ENCODE measurements around the gene DES.
A peak's percentile ranks its signal among the peaks of the same experiment; 100 is the strongest.

Gene DES

DNA sequence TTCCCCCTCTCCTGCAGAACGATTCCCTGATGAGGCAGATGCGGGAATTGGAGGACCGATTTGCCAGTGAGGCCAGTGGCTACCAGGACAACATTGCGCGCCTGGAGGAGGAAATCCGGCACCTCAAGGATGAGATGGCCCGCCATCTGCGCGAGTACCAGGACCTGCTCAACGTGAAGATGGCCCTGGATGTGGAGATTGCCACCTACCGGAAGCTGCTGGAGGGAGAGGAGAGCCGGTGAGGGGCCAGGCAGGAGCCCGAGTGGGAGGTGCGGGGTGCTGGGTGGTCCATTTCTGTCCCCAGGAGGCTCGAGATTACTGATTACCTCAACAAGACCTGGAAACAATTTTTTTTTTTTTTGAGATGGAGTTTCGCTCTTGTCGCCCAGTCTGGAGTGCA lies 3.1 kb downstream of the DES start:
- no peak for DNase-seq

DNA sequence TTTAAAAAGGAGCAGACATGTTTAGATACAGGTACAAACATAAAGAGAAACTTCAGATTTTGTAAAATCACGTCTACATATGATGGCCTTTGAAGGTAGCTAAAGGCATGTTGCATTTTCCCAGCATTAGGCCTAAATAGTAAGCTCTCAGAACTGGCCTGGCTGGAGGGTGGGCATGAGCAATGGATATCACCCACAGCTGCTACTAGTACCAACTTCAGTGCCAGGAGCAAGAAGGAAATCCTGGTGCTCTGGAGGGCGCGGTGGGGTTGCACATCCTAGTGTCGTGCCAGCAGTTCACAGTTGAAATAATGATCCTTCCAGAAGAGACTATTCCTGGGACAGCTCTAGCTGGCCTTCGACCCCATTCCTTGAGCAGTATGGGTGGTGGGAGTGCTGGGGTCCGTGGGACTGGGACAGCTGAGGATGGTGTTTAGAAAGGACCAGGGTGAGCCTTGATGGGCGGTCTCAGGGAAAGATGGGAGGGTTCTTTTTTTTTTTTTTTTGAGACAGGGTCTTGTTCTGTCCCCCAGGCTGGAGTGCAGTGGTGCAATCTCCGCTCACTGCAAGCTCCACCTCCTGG lies 4.9 kb downstream of the DES start:
- DNase-seq = no peak

DNA sequence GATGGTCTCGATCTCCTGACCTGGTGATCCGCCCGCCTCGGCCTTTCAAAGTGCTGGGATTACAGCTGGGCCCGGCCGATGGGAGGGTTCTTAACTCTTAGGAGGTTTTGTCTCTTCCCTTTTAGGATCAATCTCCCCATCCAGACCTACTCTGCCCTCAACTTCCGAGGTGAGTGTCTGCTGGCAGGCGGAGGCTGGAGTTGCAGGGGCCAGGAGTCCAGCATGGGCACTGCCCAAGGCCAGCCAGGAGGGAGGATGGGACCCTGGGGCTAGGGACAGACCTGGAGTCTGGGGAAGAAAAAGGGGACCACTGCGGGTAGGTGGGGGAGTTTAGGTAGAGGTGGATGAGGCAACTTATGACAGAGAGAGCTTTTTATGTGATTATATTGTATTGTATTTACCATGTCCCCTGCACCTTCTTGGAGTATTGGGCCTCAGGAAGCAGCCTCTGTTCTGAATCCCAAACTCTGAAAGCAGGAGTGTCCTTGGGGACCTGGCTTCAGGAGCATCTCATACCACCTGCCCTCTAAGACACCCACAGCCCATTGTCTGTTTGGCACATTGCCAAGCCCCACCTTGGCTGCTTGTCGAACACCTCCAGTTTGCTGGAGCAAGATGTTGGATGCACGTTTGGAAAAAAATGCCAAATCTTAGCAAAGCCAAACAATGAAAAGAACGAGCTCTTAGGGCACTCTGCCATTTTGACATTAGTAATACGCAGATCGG lies 5.6 kb downstream of the DES start:
- DNase-seq = no peak

DNA sequence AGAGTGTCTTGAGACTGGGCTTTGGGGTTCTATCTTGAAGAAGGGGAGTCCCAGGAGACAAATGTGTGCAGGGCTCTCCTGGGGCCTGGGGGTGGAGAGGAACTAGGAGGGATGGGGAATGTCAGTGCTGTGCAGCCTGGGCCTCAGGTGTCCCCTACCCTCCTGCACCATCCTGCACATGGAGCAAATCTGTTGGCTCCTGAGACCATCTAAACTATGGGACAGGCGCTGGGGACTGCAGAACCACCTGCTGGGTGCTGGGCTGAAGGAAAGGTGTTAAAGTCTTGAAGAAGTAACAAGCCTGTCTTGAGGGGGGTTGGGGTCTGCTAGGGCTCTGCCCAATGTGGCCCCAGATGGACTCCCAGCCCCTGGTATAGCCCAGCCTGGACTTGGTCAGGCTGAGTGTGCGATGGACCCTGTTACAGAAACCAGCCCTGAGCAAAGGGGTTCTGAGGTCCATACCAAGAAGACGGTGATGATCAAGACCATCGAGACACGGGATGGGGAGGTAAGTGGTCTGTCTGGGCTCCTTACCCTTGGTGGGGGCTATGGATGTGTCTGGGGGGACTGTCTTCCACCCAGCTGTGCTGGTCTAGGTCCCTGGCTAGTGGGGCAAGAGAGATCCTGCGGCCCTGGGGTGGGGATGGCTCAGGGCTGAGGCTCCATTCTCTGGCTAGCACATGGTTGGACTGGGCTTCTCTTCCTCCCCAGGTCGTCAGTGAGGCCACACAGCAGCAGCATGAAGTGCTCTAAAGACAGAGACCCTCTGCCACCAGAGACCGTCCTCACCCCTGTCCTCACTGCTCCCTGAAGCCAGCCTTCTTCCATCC lies 7.3 kb downstream of the DES start:
- no peak for DNase-seq

DNA sequence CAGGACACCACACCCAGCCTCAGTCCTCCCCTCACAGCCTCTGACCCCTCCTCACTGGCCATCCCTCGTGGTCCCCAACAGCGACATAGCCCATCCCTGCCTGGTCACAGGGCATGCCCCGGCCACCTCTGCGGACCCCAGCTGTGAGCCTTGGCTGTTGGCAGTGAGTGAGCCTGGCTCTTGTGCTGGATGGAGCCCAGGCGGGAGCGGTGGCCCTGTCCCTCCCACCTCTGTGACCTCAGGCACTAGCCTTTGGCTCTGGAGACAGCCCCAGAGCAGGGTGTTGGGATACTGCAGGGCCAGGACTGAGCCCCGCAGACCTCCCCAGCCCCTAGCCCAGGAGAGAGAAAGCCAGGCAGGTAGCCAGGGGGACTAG lies 7.9 kb downstream of the DES start:
- DNase-seq = no peak

DNA sequence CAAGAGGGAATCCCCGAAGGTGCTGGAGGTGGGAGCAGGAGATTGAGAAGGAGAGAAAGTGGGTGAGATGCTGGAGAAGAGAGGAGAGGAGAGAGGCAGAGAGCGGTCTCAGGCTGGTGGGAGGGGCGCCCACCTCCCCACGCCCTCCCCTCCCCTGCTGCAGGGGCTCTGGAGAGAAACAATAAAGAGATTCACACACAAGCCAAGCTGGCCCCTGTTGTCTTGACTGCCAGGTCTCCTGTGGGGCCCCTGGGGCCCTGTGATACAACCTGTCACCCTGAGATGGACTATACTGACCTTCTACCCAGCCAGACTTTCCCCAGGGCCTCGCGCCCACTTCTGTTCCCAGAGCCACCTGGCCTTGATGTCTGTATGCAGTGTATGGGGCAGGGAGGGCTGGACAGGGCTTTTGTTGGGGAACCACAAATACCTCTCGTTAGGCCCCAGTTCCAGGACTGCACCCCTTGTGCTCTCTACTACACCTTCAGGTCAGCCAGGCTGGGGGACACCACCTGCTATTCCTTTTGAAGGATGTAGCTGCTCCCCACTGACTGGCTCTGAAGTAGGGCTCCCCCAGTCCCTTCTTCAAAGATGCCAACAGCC lies 8.5 kb downstream of the DES start:
- no peak for DNase-seq

DNA sequence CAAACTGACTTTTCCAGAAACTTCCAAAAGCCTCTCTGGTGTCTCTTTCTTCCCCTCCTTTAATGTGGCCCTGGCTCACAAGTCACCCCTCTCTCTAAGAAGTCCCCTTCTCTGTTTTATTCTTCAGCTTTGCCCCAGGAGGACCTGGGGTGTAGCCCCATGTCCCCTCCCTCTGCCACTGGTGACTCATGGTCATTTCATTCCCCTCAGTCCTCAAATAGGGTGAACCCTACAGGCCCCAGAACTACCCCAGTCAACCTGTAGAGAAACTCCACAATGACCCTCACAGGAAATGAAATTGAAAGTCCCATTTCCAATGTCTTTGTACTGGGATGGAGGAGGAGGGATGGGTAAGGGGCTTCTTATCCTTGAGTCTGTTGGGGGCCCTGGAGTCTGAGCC lies 10.3 kb downstream of the DES start:
- no peak for DNase-seq

DNA sequence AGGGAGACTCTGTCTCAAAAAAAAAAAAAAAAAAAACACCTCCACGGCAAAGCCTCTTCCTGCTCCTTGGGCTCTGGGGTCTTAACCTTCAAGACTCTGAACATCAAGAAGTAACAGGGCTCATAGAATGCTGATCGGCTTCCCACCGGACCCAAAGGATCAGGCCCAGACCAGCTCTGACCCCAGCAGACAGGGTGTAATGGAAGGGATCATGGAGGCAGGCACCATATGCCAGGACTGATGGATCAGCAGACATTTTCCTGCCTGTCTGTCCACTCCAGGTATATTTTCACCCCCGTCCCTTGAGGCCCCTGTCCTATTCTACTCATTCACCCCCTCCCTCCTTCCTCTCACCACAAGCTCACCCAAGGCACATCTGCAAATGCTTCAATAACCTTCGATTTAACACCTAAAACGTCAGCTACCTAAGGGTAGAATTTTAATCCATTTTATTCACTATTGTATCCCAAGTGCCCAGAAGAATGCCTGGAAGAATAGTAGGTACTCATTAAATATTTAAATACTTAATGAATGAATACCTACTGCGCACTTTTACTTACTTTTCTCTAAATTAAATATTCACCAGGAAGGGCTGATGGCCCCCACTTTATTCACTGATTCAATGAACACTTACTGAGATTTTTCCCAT lies 11.9 kb downstream of the DES start:
- DNase-seq = no peak

DNA sequence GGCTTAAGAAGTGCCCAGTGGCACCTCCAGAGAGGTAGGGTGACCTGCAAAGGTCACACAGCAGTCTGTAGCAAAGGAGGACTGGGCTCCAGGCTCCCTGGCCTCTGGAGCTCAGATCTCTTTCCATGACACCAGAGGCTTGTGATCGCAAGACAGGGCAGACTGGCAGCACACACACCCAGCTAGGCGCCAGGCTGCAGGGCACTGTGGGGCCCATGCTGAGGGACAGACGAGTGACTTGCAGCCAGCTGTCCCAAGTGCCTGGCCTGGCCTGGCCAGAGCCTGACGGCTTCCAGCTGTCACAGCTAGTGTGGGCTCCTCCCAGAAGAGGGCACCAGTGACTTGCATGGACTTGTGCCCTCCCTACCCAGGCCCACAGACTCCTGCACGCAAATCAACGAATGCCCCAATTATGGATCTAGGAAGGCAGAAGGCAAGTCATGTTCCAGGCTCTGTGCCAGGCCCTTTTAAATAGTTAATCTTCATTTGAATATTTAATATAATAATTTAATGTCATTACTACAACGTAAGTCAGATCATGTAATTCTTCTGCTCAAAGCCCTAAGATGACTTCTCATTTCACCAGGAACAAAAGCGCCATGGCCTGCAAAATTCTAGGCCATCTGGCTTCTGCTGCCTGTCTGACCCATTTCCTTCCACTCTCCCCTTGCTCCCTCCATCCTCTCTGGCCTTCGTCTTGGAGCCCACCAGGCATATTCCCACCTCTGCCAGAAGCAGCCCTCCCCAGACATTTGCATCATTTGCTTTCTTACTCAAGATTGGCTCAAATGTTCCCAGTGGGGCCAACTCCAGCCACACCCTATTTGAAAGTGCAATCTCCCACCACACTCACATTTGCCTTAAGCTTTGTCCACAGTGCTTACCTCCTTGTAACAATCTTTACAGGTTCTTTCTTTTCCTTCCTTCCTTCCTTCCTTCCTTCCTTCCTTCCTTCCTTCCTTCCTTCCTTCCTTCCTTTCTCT lies 12.7 kb downstream of the DES start:
- DNase-seq = no peak

DNA sequence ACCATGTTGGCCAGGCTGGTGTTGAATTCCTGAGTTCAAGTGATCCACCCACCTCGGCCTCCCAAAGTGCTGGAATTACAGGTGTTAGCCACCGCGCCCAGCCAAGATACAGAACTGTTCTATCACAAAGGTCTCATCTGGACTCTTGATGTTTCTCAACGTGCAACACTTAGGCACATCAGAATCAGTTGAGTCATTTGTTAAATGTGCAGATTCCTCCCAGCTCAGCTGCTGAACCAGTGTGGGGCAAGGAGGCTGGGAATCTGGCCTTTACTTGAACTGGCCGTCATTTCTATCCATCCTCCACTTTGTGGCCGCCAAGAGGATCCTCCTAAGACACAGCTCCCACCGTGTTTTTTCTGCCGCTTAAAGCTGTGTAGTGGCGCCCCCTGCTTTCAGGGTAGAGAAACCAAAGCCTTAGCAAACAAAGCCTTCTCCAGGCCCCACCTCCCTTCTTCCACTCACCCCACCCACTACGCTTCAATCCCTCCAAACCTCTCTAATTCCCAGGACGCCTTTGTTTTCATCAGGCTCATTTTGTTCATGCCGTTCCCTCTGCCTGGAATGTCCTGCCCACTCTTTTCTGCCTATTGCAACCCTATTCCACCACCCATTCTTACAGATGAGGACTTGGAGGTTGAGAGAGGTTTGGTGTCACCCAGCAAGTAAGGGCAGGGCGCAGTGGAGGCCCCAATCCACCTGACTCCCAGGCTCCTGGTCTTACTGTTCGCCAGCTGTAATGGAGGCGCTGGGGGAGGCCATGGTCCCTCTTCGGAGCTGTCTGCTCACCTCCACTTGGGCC lies 15.7 kb downstream of the DES start:
- DNase-seq = peak; percentile 39

DNA sequence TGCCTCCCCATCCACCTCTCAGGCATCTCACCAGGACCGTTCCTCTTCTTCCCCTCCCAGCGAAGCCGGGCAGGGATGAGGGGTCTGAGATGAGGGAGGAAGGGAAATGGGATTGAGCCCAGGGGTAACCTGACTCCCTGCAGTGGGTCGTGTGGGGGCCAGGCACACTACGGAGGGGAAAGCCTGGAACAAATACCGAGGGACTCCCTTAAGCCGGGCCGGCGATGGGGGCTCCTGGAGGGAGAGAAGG lies 16.2 kb downstream of the DES start:
- no peak for DNase-seq

DNA sequence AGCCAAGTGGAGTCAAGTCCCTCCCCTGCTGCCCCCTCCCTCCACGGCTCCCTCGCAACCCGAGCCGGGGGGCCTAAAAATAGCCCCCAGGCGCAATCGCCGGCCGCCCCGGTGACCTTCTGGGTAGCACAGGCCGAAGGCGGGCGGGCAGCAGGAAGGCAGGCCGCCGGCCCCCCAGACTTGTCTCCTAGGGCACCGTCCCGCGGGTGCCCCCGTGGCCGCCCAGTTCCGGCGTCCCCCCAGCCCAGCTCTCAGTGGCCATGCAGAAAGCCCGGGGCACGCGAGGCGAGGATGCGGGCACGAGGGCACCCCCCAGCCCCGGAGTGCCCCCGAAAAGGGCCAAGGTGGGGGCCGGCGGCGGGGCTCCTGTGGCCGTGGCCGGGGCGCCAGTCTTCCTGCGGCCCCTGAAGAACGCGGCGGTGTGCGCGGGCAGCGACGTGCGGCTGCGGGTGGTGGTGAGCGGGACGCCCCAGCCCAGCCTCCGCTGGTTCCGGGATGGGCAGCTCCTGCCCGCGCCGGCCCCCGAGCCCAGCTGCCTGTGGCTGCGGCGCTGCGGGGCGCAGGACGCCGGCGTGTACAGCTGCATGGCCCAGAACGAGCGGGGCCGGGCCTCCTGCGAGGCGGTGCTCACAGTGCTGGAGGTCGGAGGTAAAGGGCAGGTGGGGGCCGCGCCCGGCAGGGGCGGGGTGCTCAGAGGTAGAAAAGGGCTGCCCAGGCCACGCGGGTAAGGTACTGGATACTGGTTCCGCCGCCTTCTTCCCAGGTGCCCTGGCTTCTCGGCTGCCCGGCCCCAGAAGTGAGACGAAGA lies 16.7 kb downstream of the DES start, which contains the start of gene SPEG:
Gene SPEG, plus strand, starts transcription at position 126 of the 808 bp plus-strand sequence. Its CDS starts 135 bp downstream, at position 261.
- DNase-seq = no peak

DNA sequence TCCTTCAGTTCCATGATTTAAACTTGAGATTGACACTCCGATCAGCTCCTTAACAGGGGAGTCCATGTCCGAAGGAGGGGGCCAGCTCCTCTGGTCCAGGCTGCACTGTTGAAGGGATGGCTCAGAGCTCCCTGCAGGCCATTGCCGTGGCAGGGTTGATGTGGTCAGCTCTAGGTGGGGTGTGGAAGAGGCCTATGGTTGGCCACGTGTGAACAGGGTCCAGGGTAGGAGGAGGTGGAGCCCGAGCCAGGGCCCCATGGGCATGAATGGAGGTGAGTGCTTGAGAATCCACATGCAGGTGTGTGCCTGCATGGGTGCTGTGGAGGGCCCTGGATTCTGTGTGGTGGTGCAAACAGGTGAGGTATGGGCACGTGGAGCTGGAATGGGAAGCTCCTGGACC lies 17.5 kb downstream of the DES start:
- DNase-seq = no peak

DNA sequence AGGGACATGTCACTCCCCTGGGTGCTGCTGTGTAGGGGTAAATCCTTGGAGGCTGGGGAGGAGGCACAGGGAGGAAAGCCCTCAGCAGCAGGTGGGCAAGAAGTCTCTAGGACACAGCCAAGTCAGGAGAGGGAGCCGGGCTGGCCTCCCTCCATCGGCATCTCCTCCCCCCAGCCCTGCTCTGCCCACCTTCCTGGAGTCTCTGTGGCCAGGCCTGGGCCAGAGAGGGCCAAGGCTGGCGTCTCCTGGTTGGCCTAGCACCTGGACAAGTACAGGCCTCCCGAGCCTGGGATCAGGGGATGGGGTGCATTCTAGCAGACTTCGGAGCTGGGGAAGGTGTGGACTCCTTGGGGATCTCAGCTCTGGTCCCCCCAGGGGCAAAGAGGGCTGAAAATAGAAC lies 18.3 kb downstream of the DES start:
- no peak for DNase-seq

DNA sequence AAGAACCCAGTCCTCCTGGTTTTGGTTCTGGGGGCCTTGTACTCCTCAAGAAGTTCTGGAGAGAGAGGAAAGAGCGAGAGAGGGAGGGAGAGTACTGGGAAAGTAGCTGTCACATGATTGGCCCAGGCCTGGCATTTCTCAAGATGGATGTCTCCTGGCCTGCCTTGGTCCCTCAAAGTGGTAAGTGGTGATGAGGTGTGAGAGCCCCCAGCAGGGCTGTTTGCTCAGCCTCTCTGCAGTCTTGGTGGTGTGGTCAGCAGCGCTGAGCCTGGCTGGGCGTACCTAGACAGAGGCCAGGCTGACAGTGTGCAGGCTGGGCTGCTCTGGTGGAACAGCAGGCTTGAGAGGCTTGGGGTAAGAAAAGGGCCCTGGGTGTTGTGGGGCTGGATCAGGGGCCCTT lies 19.0 kb downstream of the DES start:
- no peak for DNase-seq

DNA sequence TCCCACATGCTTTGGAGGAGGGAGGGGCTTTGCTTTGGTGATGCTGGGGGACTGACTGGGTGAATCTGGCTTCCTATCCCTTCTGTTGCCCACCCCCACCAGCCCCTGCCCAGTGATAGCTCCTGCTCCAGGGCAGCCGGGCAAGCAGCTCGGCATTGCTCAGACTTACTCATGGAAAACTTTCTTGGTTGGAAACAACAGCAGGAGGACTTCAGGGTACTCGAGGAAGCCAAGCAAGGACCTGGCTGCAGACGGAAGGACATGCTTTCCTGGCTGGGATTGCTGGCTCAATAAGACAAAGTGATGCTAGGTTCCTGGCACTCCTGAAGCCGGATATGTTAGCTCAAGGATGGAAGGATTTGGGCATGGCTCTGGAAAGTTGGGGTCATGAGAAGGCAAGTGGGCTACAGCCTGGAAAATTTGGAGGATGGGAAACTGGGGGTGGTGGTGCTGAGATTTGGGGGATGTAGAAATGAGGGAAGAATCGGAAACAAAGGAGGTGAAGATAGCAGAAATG lies 19.6 kb downstream of the DES start:
- no peak for DNase-seq

DNA sequence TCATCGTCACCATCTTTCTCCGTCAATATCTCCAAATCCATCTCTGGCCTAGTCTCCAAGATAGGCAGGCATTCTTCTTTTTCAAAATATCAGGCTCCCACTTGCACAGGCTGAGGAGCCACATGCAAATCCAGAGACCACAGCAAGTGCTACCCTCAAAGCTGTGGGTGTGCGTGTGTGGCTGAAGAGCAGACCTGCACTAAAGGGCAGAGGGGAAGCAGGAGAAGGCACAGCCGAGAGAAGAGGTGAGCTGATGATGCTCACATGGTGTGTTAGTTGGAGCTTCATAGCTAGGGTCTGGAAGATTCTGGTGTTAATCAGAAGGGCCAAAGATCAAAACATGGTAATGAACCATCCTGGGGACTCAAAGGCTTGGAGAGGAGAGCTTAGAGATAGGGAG lies 20.3 kb downstream of the DES start:
- no peak for DNase-seq

DNA sequence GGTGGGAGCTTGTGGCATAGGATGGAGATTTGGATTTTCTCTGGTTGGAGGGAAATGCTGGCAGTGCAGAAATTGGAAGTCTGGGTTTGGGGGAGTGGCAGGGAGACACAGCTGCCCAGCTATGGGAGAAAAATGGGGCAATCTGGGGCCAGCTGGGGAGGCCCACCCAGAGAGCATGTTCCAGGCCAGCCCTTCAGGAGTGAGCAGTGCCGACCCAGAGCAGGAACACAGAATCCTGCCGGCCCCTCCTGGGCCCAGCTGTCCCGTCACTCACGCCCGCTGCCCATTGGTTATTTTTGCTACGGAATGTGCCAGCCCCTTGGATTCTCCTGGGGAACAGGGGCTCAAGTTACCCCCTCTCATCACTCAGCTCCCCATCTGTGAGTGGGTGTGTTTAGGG lies 21.3 kb downstream of the DES start:
- DNase-seq = no peak

DNA sequence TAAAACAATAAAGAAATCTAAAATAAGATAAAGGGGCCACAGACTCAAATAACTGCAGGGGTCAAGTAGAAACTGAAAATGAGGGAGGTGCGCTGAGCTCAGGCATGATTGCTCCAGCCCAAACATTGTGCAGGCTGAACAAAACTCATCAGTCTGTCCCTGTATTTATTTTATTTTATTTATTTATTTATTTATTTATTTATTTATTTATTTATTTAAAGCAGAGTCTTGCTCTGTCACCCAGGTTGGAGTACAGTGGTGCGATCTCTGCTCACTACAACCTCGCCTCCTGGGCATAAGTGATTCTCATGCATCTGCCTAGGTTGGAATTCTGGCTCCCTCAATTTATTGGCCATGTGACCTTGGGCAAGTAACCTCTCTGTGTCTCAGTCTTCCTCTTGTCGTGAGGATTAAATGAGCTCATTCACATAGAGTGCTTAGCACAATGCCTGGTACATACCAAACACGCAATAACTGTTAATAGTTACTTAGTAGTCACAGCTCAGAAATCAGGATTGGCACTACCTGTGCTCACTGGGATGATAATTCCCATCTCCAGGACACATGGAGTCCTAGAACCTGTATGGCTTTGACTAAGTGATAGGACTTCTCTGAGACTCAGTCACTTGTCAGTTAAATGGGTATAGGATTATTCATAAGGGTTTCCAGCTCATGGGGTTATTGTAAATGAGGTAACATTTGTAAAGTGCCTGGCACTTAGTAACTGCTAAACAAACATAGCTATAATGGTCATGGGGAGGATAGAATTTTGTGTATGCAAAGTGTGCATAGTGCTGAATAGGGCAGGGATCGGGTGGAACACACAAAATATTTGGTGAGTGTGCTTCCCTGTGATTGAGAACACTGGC lies 22.4 kb downstream of the DES start:
- peak; percentile 37 for DNase-seq
